ENCODE measurements around the gene PAPLN. TPM values are rescaled to one million over a fixed set of nuclear protein-coding genes. Genes with fewer than 3 reads are reported as not detected.
A peak's percentile ranks its signal among the peaks of the same experiment; 100 is the strongest.

Gene PAPLN
- total and polyA plus RNA-seq, 7 donors = 0.26 to 0.79 (median 0.44) TPM

GRCh38 chr14:73242357-73242901, 5.1 kb downstream of the PAPLN start:
- 78 to 91% (median 86%) methylated on average over 6 of the region's 6 CpGs for WGBS, 3 donors
- H3K9me3 ChIP-seq = no peaks in the 10 kb centered on the region
- no peaks in the 10 kb centered on the region for H3K36me3 ChIP-seq (ENCODE audit: insufficient read depth in 1 of 2, low read depth in 1 of 2)
- DNase-seq (peak in 1 of 2 donors; percentile 51), ATAC-seq (no peak)
- no peak overlapping the region for H3K27ac ChIP-seq
- peaks cover 0 to 79% (median 33%) of the 10 kb centered on the region in 3 donors for H3K27me3 ChIP-seq (ENCODE audit: insufficient read depth in 3 of 3, low read length in 2 of 3)
- no peak overlapping the region for H3K4me3 ChIP-seq
- no peak for TF ChIP-seq CTCF (IDR thresholded peaks at IDR 0.05)
- peaks cover 15% of the 10 kb centered on the region for H3K4me1 ChIP-seq
- intact Hi-C loops (cut with DNase I) = no loop called here

DNA sequence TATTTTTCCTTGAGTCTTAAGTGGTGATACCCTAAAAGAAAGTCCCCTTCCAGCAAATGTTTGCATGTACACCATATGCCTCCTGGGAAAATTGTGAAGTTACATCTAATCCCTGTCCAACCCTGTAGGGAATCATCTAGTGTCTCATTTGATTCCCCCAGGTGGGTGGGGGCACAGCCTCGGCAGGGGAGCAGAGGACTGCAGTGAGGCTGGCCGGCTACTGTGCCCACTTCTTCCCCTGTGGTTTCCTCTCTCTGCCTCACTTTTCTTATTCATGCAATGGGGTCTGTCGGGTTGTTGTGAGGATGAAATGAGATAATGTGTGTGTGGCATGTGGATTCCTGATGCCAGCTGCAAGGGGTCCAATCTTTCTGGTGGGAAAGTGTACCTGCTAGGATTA, 6.0 kb downstream of the PAPLN start:
- peaks cover 11% of the 10 kb centered on the region for H3K4me1 ChIP-seq
- H3K27ac ChIP-seq = no peak overlapping the region
- WGBS, 3 donors = 73 to 74% (median 73%) methylated on average over 3 of the region's 3 CpGs
- no peak for TF ChIP-seq CTCF (IDR thresholded peaks at IDR 0.05)
- no peaks in the 10 kb centered on the region for H3K9me3 ChIP-seq
- H3K36me3 ChIP-seq (ENCODE audit: insufficient read depth in 1 of 2, low read depth in 1 of 2) = no peaks in the 10 kb centered on the region
- peaks cover 0 to 70% (median 25%) of the 10 kb centered on the region in 3 donors for H3K27me3 ChIP-seq (ENCODE audit: insufficient read depth in 3 of 3, low read length in 2 of 3)
- no peak overlapping the region for H3K4me3 ChIP-seq
- intact Hi-C loops (cut with DNase I) = no loop called here
- DNase-seq = peak in 1 of 2 donors; percentile 22
- ATAC-seq = no peak

- Histone ChIP-seq H3K4me1 (peaks cover 10% of the 10 kb centered on the region), H3K9me3 (no peaks in the 10 kb centered on the region), H3K27ac (no peak overlapping the region), H3K36me3 (ENCODE audit: insufficient read depth in 1 of 2, low read depth in 1 of 2) (no peaks in the 10 kb centered on the region), H3K4me3 (no peak overlapping the region), H3K27me3 (ENCODE audit: insufficient read depth in 3 of 3, low read length in 2 of 3) (peaks cover 0 to 66% (median 25%) of the 10 kb centered on the region in 3 donors)
- ATAC-seq (no peak), DNase-seq (peak in 1 of 2 donors; percentile 17)
- intact Hi-C loops (cut with DNase I) = no loop called here
- no peak for TF ChIP-seq CTCF (IDR thresholded peaks at IDR 0.05)
- 95 to 99% (median 98%) methylated on average over 2 of the region's 2 CpGs for WGBS, 3 donors
These were observed 6.4 kb downstream of the PAPLN start for GRCh38 chr14:73243748-73244147.

DNA sequence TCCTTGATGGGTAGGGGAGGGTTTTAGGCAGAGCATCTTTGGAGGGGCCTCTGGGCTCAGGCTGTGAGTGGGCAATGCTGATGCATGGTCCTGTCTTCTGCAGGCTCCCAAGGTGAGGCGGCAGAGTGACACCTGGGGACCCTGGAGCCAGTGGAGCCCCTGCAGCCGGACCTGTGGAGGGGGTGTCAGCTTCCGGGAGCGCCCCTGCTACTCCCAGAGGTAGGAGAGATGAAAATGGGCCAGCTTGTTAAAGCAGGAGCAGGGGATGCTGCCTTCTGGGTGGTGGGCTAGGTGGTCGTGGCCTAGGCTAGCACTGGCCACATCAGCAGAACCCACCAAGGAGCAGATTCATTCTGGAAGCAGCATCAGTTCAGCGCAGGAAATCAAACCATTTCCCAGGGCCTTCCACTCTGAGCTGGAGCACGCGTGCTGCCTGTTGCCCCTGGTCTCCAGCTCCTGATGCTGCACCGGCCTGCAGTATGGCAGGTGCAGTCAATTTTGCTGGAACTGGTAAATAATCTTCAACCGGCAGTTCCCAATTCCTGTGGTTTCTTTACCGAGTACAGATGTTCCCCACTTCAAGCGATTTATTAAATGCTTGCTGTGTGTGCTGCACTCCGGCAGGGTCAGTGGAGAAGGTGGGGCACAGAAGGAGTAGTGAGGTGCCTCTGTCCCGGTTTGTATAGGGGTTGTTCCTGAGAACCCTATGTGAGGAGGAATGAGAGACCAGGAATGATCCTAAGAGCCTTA, 7.4 kb downstream of the PAPLN start:
- 87 to 89% (median 88%) methylated on average over 14 of the region's 14 CpGs for WGBS, 3 donors
- Histone ChIP-seq H3K9me3 (no peaks in the 10 kb centered on the region), H3K27me3 (ENCODE audit: insufficient read depth in 3 of 3, low read length in 2 of 3) (peaks cover 0 to 56% (median 24%) of the 10 kb centered on the region in 3 donors), H3K4me1 (peaks cover 2% of the 10 kb centered on the region), H3K4me3 (no peak overlapping the region), H3K36me3 (ENCODE audit: insufficient read depth in 1 of 2, low read depth in 1 of 2) (no peaks in the 10 kb centered on the region), H3K27ac (no peak overlapping the region)
- TF ChIP-seq CTCF (IDR thresholded peaks at IDR 0.05) = no peak
- peak in 1 of 2 donors; percentile 13 for DNase-seq
- no peak for ATAC-seq
- intact Hi-C loops (cut with DNase I) = no loop called here

Measured in psoas muscle (tissue), 8 donors.